Mesodermal cell (in vitro differentiated cells): ENCODE measurements around the gene OR10G8.

Source experiments
- H3K27ac ChIP-seq: 2 replicates; pipeline ENCODE4 v1.7.0; 2013; ENCODE audit warnings: mild to moderate bottlenecking, low read depth, low read length, moderate library complexity; ENCODE audit not compliant: severe bottlenecking
- H3K36me3 ChIP-seq: 2 replicates; pipeline ENCODE4 v1.7.1; 2013; ENCODE audit warnings: mild to moderate bottlenecking, low read length, moderate library complexity; ENCODE audit not compliant: control insufficient read depth, insufficient read depth
- H3K4me1 ChIP-seq: one replicate; pipeline ENCODE4 v1.7.1; 2013; ENCODE audit warnings: mild to moderate bottlenecking, low read length; ENCODE audit not compliant: insufficient read depth, control insufficient read depth, poor library complexity, severe bottlenecking
- H3K4me3 ChIP-seq: 2 replicates; pipeline ENCODE4 v1.7.0; 2013; ENCODE audit warnings: low read length, control low read depth, mild to moderate bottlenecking; ENCODE audit not compliant: insufficient read depth, poor library complexity, severe bottlenecking; ENCODE audit errors: extremely low read depth
- H3K9me3 ChIP-seq: 2 replicates; pipeline ENCODE4 v1.7.1; 2013; ENCODE audit warnings: mild to moderate bottlenecking, low read length, moderate library complexity; ENCODE audit not compliant: control insufficient read depth
- WGBS, 2 experiments: methylation state at CpG; one replicate each; pipeline ENCODE4 v1.1.5; 2013; ENCODE audit warnings: missing lambda C conversion rate in 2 of 2; ENCODE audit not compliant: insufficient coverage in 2 of 2; 5-methylcytosine and 5-hydroxymethylcytosine counted together

The OR10G8 gene

GRCh38 chr11:124077266-124077665, 50.7 kb downstream of the OR10G8 start:
- WGBS, 2 experiments: no CpG with 5 or more reads among the region's 1 CpG
- H3K9me3 ChIP-seq: no peaks in the 10 kb centered on the region
- peaks cover 7% of the 10 kb centered on the region for H3K4me1 ChIP-seq
- no peak overlapping the region for H3K27ac ChIP-seq
- no peaks in the 10 kb centered on the region for H3K36me3 ChIP-seq
- H3K4me3 ChIP-seq: no peak overlapping the region

GRCh38 chr11:124078591-124078990, 52.0 kb downstream of the OR10G8 start:
- Histone ChIP-seq H3K27ac (no peak overlapping the region), H3K4me1 (peaks cover 7% of the 10 kb centered on the region), H3K4me3 (no peak overlapping the region), H3K36me3 (no peaks in the 10 kb centered on the region), H3K9me3 (no peaks in the 10 kb centered on the region)
- WGBS, 2 experiments: 77 to 78% methylated on average over 1 of the region's 2 CpGs

GRCh38 chr11:124079631-124080326, 53.2 kb downstream of the OR10G8 start:
- H3K27ac ChIP-seq: no peak overlapping the region

More at GRCh38 chr11:124079631-124080326, 53.2 kb downstream of the OR10G8 start:
- H3K9me3 ChIP-seq: no peaks in the 10 kb centered on the region
- no peak overlapping the region for H3K4me3 ChIP-seq
- peaks cover 7% of the 10 kb centered on the region for H3K4me1 ChIP-seq
- 93 to 94% methylated on average over 4 of the region's 8 CpGs for WGBS, 2 experiments
- no peaks in the 10 kb centered on the region for H3K36me3 ChIP-seq
